Liver (tissue), 9 donors: ENCODE data around the gene CYP2E1. TPM values are rescaled to one million over a fixed set of nuclear protein-coding genes. Genes with fewer than 3 reads are reported as not detected.

Experiments used
- DNase-seq: peaks from one replicate; pipeline ENCODE4 v3.0.0-alpha.2; 2017; ENCODE audit warnings: low spot score
- H3K27ac ChIP-seq, 2 donors: one replicate each; pipeline ENCODE4 v1.7.0; 2013; ENCODE audit warnings: inconsistent platforms in 2 of 2, low read length in 2 of 2, control low read depth in 1 of 2, low read depth in 1 of 2, mild to moderate bottlenecking in 1 of 2
- H3K27me3 ChIP-seq, 4 donors: one replicate each; pipeline versions ENCODE4 v1.6.1 to v1.7.0; 2013; ENCODE audit warnings: low read length in 3 of 4, inconsistent platforms in 1 of 4, mild to moderate bottlenecking in 1 of 4, moderate library complexity in 1 of 4; ENCODE audit not compliant: control insufficient read depth in 4 of 4, insufficient read depth in 4 of 4
- H3K36me3 ChIP-seq, 4 donors: one replicate each; pipeline versions ENCODE4 v1.6.1 to v1.7.0; 2013; ENCODE audit warnings: low read length in 3 of 4, mild to moderate bottlenecking in 3 of 4, low read depth in 1 of 4, moderate library complexity in 1 of 4; ENCODE audit not compliant: control insufficient read depth in 4 of 4, insufficient read depth in 3 of 4
- H3K4me1 ChIP-seq, 4 donors: one replicate each; pipeline versions ENCODE4 v1.6.1 to v1.7.0; 2013; ENCODE audit warnings: low read length in 3 of 4, mild to moderate bottlenecking in 3 of 4, moderate library complexity in 1 of 4; ENCODE audit not compliant: control insufficient read depth in 4 of 4, insufficient read depth in 4 of 4
- H3K4me3 ChIP-seq, 3 donors: one replicate each; pipeline versions ENCODE4 v1.6.1 to v1.7.0; 2013; ENCODE audit warnings: low read length in 3 of 3, control low read depth in 1 of 3, low read depth in 1 of 3, mild to moderate bottlenecking in 1 of 3
- H3K9ac ChIP-seq, 2 donors: one replicate each; pipeline ENCODE4 v1.7.0; 2013; ENCODE audit warnings: low read length in 2 of 2, mild to moderate bottlenecking in 2 of 2, moderate library complexity in 2 of 2, control low read depth in 1 of 2, low read depth in 1 of 2
- H3K9me3 ChIP-seq, 4 donors: one replicate each; pipeline versions ENCODE4 v1.6.1 to v1.7.0; 2013; ENCODE audit warnings: low read length in 3 of 4; ENCODE audit not compliant: control insufficient read depth in 4 of 4
- ATF3 ChIP-seq: IDR thresholded peaks from 2 replicates; pipeline ENCODE4 v1.6.1; 2016; ENCODE audit warnings: antibody characterized with exemption
- EGR1 ChIP-seq, 2 donors: IDR thresholded peaks; 2 replicates each; pipeline ENCODE4 v1.6.1; 2016 to 2018; ENCODE audit warnings: antibody characterized with exemption in 2 of 2, low read depth in 2 of 2
- GABPA ChIP-seq, 2 donors: IDR thresholded peaks in 1 of 2; conservative IDR thresholded peaks in 1 of 2; 2 replicates each; pipeline ENCODE4 v1.6.1; 2016; ENCODE audit warnings: antibody characterized with exemption in 2 of 2, mild to moderate bottlenecking in 1 of 2, moderate library complexity in 1 of 2
- HNF4G ChIP-seq: IDR thresholded peaks from 2 replicates; pipeline ENCODE4 v1.6.1; 2016; ENCODE audit warnings: antibody characterized with exemption
- JUND ChIP-seq, 2 donors: IDR thresholded peaks; 2 replicates each; pipeline ENCODE4 v1.6.1; 2016; ENCODE audit warnings: antibody characterized with exemption in 2 of 2
- MAX ChIP-seq: IDR thresholded peaks from 2 replicates; pipeline ENCODE4 v1.6.1; 2016; ENCODE audit warnings: antibody characterized with exemption
- RAD21 ChIP-seq, 2 donors: IDR thresholded peaks; 2 replicates each; pipeline ENCODE4 v1.6.1; 2016; ENCODE audit warnings: antibody characterized with exemption in 2 of 2, mild to moderate bottlenecking in 2 of 2
- RXRA ChIP-seq, 2 donors: IDR thresholded peaks; 2 replicates each; pipeline ENCODE4 v1.6.1; 2017 to 2018; ENCODE audit warnings: antibody characterized with exemption in 2 of 2, mild to moderate bottlenecking in 1 of 2
- SP1 ChIP-seq: IDR thresholded peaks from 2 replicates; pipeline ENCODE4 v1.6.1; 2018; ENCODE audit warnings: antibody characterized with exemption, mild to moderate bottlenecking
- TAF1 ChIP-seq: conservative IDR thresholded peaks from 2 replicates; pipeline ENCODE4 v1.6.1; 2016; ENCODE audit warnings: antibody characterized with exemption, mild to moderate bottlenecking
- YY1 ChIP-seq: IDR thresholded peaks from 2 replicates; pipeline ENCODE4 v1.6.1; 2016; ENCODE audit warnings: antibody characterized with exemption, mild to moderate bottlenecking
- ZBTB33 ChIP-seq: IDR thresholded peaks from 2 replicates; pipeline ENCODE4 v1.6.1; 2016; ENCODE audit warnings: antibody characterized with exemption
- WGBS: extraction: QIAGEN DNeasy Blood & Tissue Kit; methylation state at CpG from one replicate; pipeline ENCODE4 v1.1.7; 2013; 5-methylcytosine and 5-hydroxymethylcytosine counted together
- polyA plus RNA-seq, 2 donors: library from polyadenylated mRNA; stranded (reverse) in 1 of 2; unstranded in 1 of 2; fragments of 200-250 nt in 1 of 2; fragments of >200 nt in 1 of 2; fragmentation: Nextera tagmentation in 1 of 2; extraction: Ambion mirVana in 1 of 2; gene quantifications; one replicate each; pipeline versions ENCODE4 v1.2.1 to v1.2.3, GENCODE V29; 2013 to 2015
- total RNA-seq, 2 donors: library from RNA; depleted of rRNA; stranded (reverse); fragments of >200 nt; gene quantifications; one replicate each; pipeline ENCODE4 v1.2.3, GENCODE V29; 2014
- TF ChIP-seq, protein P1 (sequence below): IDR thresholded peaks from 2 replicates; pipeline ENCODE4 v1.6.1; 2016; ENCODE audit warnings: antibody characterized with exemption, mild to moderate bottlenecking
- TF ChIP-seq, protein P2 (sequence below): fragments of 150-350 bp; IDR thresholded peaks from 2 replicates; pipeline ENCODE4 v1.5.1; 2017; ENCODE audit warnings: improper control_type of control experiment, low read depth, low read length; ENCODE audit not compliant: missing input control
- donor health status: healthy.
- donor health status: healthy.
- donor health status: healthy.
- donor health status: healthy.
- donor health status: healthy.

The CYP2E1 gene
- total and polyA plus RNA-seq, 4 donors = 0.93 to 5,149 (median 3,213) TPM

GRCh38 chr10:133532871-133533270 lies 5.7 kb downstream of the CYP2E1 start:
- TF ChIP-seq, protein P1, sequence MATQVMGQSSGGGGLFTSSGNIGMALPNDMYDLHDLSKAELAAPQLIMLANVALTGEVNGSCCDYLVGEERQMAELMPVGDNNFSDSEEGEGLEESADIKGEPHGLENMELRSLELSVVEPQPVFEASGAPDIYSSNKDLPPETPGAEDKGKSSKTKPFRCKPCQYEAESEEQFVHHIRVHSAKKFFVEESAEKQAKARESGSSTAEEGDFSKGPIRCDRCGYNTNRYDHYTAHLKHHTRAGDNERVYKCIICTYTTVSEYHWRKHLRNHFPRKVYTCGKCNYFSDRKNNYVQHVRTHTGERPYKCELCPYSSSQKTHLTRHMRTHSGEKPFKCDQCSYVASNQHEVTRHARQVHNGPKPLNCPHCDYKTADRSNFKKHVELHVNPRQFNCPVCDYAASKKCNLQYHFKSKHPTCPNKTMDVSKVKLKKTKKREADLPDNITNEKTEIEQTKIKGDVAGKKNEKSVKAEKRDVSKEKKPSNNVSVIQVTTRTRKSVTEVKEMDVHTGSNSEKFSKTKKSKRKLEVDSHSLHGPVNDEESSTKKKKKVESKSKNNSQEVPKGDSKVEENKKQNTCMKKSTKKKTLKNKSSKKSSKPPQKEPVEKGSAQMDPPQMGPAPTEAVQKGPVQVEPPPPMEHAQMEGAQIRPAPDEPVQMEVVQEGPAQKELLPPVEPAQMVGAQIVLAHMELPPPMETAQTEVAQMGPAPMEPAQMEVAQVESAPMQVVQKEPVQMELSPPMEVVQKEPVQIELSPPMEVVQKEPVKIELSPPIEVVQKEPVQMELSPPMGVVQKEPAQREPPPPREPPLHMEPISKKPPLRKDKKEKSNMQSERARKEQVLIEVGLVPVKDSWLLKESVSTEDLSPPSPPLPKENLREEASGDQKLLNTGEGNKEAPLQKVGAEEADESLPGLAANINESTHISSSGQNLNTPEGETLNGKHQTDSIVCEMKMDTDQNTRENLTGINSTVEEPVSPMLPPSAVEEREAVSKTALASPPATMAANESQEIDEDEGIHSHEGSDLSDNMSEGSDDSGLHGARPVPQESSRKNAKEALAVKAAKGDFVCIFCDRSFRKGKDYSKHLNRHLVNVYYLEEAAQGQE = no peak
- no peak for TF ChIP-seq EGR1 (IDR thresholded peaks at IDR 0.05; ENCODE audit: low read depth in 2 of 2)
- no peak for TF ChIP-seq YY1
- TF ChIP-seq, protein P2, sequence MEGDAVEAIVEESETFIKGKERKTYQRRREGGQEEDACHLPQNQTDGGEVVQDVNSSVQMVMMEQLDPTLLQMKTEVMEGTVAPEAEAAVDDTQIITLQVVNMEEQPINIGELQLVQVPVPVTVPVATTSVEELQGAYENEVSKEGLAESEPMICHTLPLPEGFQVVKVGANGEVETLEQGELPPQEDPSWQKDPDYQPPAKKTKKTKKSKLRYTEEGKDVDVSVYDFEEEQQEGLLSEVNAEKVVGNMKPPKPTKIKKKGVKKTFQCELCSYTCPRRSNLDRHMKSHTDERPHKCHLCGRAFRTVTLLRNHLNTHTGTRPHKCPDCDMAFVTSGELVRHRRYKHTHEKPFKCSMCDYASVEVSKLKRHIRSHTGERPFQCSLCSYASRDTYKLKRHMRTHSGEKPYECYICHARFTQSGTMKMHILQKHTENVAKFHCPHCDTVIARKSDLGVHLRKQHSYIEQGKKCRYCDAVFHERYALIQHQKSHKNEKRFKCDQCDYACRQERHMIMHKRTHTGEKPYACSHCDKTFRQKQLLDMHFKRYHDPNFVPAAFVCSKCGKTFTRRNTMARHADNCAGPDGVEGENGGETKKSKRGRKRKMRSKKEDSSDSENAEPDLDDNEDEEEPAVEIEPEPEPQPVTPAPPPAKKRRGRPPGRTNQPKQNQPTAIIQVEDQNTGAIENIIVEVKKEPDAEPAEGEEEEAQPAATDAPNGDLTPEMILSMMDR = no peak
- no peak for TF ChIP-seq ATF3
- TF ChIP-seq RAD21 (IDR thresholded peaks at IDR 0.05) = no peak
- TF ChIP-seq TAF1 = no peak
- no peak for TF ChIP-seq JUND (IDR thresholded peaks at IDR 0.05)
- no peak for TF ChIP-seq GABPA (IDR thresholded peaks at IDR 0.05 in 1 of 2, conservative IDR thresholded peaks at IDR 0.05 in 1 of 2)
- no peak for TF ChIP-seq ZBTB33
- no peak for TF ChIP-seq SP1
- TF ChIP-seq RXRA (IDR thresholded peaks at IDR 0.05) = no peak
- TF ChIP-seq MAX = no peak
- TF ChIP-seq HNF4G = no peak
- DNase-seq = no peak
- no peaks in the 10 kb centered on the region for H3K27me3 ChIP-seq
- H3K4me1 ChIP-seq = peaks cover 4 to 24% (median 11%) of the 10 kb centered on the region in 4 donors
- H3K36me3 ChIP-seq = peaks cover 15 to 49% (median 29%) of the 10 kb centered on the region in 4 donors
- no peak overlapping the region for H3K27ac ChIP-seq
- 67% methylated on average over 7 of the region's 7 CpGs for WGBS
- H3K9me3 ChIP-seq = no peaks in the 10 kb centered on the region
- H3K9ac ChIP-seq = no peak overlapping the region
- H3K4me3 ChIP-seq = no peak overlapping the region

DNA sequence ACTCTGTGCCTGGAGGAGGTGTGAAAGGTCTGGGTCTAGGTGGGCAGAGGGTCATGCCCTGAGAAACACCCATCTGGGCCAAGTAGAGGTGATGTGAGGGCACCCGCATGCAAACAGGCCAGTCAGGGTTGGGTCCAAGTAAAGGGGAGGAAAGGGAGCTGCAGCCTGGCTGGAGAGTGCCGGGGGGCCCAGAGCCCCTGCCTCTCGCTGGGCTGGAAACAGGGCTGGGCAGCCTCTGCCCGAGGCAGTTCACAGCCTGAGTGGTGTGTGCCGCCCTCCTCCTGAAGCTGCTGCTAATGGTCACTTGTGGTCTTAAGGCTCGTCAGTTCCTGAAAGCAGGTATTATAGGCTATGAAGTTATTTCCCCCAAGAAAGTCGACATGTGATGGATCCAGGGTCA lies 7.3 kb downstream of the CYP2E1 start:
- no peak for DNase-seq

More for the DNA sequence above, 7.3 kb downstream of the CYP2E1 start:
- no peaks in the 10 kb centered on the region for H3K27me3 ChIP-seq
- H3K27ac ChIP-seq = no peak overlapping the region
- H3K9ac ChIP-seq = no peak overlapping the region
- peaks cover 0 to 8% (median 2%) of the 10 kb centered on the region in 4 donors for H3K4me1 ChIP-seq
- peaks cover 15 to 50% (median 37%) of the 10 kb centered on the region in 4 donors for H3K36me3 ChIP-seq
- TF ChIP-seq RXRA (IDR thresholded peaks at IDR 0.05) (peak in 1 of 2 donors; percentile 45), YY1 (no peak)
- H3K9me3 ChIP-seq = no peaks in the 10 kb centered on the region
- H3K4me3 ChIP-seq = no peak overlapping the region
- WGBS = 78% methylated on average over 7 of the region's 7 CpGs
